Stimulated activated memory B cell treated with anti-CD40 and anti-IgM and Interleukin-4, amounts not matched to agents 10 μg/mL and 1 μg/mL and 100 μg/mL, for 72 hours (primary cell): ENCODE measurements around the gene PRDM11.

Source experiments
- ATAC-seq: fragments of 150-1000 bp; cut with Tn5 transposase; 2 replicates; pipeline ENCODE4 v1.10.0; 2021
- H3K27ac Mint-ChIP-seq: one replicate; pipeline ENCODE4 v1.8.0; 2022; ENCODE audit warnings: mild to moderate bottlenecking, mixed read lengths
- H3K27me3 Mint-ChIP-seq: one replicate; pipeline ENCODE4 v1.8.0; 2022; ENCODE audit warnings: mixed read lengths
- H3K36me3 Mint-ChIP-seq: one replicate; pipeline ENCODE4 v1.8.0; 2022; ENCODE audit warnings: mixed read lengths
- H3K4me1 Mint-ChIP-seq: one replicate; pipeline ENCODE4 v1.8.0; 2022; ENCODE audit warnings: mixed read lengths
- H3K4me3 Mint-ChIP-seq: one replicate; pipeline ENCODE4 v1.8.0; 2022; ENCODE audit warnings: mild to moderate bottlenecking, moderate library complexity, mixed read lengths
- H3K9me3 Mint-ChIP-seq: one replicate; pipeline ENCODE4 v1.8.0; 2022; ENCODE audit warnings: mixed read lengths

PRDM11 gene

DNA sequence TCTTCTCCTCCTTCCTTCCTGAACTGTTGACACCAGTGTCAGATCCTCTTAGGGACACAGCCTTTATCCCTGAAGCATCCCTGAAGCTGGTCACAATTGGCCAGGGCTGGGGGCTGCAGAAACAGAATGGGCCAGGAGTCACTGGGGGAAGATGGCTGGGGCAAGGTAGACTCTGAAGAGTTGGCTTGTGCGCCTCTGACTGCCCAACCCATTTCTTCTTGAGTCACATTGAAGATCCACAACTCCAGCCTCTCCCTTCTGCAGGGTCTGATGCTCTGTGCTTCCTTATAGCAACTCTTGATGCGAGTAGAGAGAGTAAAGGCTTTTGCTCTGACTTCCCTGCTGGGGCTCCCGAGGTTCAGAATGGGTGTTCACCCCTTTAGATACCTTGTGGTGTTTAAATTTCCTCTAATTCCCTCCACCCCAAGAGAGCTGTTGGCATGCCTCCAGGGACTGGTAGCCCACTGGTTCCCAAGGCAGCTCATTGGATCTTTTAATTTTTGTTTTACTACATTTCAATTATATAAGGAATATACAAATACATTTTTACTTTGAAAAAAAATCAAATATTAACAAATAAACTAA is 13.4 kb downstream of the PRDM11 start:
- no peak for ATAC-seq
- Mint-ChIP-seq H3K36me3 (peaks cover 15% of the 10 kb centered on the region), H3K27ac (no peak overlapping the region), H3K27me3 (no peaks in the 10 kb centered on the region), H3K4me1 (peaks cover 79% of the 10 kb centered on the region), H3K4me3 (no peak overlapping the region), H3K9me3 (no peaks in the 10 kb centered on the region)

DNA sequence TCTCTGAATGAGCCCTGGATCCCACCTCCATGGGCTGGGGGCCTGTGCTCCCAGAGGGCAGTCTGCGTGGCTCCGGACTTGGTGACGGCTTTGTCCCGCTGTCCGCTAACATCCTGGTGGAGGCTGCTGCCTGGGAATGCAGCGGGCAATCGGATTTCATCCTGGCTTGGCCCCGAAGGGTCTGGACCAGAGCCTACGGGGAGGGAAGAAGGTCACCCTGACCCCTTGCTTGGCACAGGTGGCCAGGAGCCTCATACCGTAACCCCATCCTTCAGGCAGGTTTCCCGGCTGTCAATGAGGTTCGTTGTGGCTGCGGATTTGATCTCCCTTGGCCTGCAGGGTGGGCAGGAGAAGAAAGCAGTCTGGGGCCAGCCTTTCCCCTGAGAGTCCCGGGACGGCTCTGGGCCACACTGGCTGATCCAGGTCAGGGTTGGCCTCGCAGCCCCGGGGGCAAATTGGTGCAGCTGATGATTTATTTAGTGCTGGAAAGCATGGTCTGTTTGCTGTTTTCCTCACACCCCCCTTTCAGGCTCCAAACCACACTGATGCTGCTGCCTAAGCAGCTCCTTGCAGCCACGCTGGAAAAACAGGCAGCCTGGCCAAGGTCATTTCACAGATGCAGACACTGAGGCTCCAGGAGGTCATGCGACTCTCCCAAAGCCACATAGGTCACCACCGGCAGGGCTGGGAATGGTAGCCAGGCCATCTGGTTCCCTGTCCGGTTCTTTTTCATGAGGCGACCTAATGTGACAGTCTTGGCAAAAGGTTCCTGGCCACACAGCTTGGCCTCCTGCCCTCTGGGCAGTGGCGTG is 15.0 kb downstream of the PRDM11 start:
- H3K4me3 Mint-ChIP-seq: no peak overlapping the region
- H3K9me3 Mint-ChIP-seq: no peaks in the 10 kb centered on the region
- peaks cover 83% of the 10 kb centered on the region for H3K4me1 Mint-ChIP-seq
- H3K36me3 Mint-ChIP-seq: peaks cover 21% of the 10 kb centered on the region
- no peak overlapping the region for H3K27ac Mint-ChIP-seq
- no peak for ATAC-seq
- no peaks in the 10 kb centered on the region for H3K27me3 Mint-ChIP-seq

DNA sequence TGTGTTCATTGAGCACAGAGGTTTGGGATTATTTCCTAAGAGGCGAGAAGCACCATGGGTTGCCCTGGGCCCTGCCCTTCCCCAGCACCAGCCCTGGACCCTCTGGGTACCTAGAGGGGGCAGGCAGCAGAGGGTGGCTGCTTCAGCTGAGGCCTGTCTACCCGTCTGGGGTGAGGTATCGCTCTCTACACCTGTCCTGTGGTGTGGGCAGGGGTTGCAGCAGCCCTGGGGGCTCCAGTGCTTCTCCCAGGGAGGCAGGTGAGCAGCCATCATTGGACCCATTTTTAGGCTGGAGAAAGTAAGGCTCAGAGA is 15.6 kb downstream of the PRDM11 start:
- no peak overlapping the region for H3K4me3 Mint-ChIP-seq
- H3K4me1 Mint-ChIP-seq: peaks cover 83% of the 10 kb centered on the region
- no peak for ATAC-seq
- no peak overlapping the region for H3K27ac Mint-ChIP-seq
- H3K27me3 Mint-ChIP-seq: no peaks in the 10 kb centered on the region
- no peaks in the 10 kb centered on the region for H3K9me3 Mint-ChIP-seq
- H3K36me3 Mint-ChIP-seq: peaks cover 15% of the 10 kb centered on the region

DNA sequence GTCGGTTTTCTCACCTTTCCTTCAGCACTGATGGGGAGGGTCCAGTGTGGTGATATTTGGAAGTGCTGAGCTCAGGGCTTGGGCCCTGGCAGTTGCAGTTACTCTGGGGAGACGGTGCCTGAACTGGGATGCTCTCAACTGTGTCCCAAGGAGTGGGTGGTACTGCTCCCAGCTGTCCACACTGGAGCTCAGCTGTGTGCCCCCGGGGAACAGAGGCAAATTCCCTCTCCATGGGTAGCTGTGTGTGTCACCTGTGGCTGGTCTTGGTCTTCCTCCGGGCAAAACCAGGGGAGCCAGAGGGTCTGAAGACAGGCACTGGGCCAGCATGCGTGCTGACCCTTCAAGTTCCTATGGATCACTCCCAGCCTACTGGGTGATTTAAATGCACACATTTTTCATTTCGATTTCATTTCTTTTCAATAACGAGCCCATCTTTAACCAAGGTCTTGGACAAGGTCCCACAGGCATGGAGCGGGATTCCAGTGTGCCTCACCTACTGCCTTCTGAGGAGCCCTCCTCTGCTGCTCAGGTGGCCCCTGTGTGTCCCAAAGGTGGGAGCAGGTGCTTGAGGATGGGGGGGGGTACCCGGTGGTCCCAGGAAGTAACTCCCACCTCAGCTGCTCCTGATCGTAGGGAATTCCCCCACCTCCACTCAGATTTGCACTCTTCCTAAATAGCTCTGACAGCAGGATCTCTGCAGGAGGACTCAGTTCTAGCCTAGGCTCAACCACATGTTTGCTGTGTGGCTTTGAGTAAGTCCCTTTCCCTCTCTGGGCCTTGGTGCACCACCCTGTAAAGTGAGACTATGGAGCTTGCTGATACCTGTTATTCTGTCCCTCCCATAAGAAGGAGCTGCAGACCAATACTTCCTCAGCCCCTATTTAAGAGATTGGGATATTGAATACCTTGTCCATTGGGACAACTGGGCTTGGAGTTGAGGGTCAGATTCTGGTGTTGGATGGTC is 16.8 kb downstream of the PRDM11 start:
- Mint-ChIP-seq H3K4me3 (no peak overlapping the region), H3K4me1 (peaks cover 77% of the 10 kb centered on the region), H3K27me3 (no peaks in the 10 kb centered on the region), H3K36me3 (peaks cover 15% of the 10 kb centered on the region), H3K27ac (no peak overlapping the region), H3K9me3 (no peaks in the 10 kb centered on the region)
- no peak for ATAC-seq

DNA sequence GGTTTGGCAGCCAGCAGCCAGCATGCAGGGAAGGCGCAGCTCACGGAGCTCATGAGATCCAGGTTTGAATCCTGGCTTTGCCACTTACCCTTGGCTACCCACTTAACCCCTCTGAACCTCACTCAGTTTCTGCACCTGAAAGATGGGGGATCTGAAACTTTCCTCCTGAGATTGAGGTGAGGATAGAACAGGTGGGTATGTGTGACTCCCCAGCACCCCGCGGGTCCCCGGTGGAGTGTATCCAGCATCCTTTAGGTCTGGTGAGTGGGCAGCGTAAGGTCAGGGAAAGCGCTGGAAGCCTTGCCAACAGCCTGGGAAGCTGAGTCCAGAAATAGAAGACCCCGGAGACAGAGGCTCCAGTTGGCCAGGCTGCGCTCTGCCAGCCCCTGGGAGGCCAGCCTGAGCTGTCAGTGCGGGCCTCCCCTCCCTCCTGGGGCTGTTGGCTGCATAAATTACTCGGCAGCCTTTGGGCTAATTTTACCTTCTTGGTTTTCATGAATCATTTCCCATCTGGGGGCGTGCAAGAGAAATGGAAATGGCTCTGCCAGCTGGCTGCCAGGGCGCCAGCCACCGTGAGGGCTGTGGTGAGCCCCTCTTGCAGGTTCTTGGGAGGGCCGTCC is 17.6 kb downstream of the PRDM11 start:
- no peaks in the 10 kb centered on the region for H3K27me3 Mint-ChIP-seq
- H3K4me3 Mint-ChIP-seq: no peak overlapping the region
- peaks cover 74% of the 10 kb centered on the region for H3K4me1 Mint-ChIP-seq
- H3K9me3 Mint-ChIP-seq: no peaks in the 10 kb centered on the region
- H3K36me3 Mint-ChIP-seq: peaks cover 12% of the 10 kb centered on the region
- ATAC-seq: peak; percentile 77
- no peak overlapping the region for H3K27ac Mint-ChIP-seq

DNA sequence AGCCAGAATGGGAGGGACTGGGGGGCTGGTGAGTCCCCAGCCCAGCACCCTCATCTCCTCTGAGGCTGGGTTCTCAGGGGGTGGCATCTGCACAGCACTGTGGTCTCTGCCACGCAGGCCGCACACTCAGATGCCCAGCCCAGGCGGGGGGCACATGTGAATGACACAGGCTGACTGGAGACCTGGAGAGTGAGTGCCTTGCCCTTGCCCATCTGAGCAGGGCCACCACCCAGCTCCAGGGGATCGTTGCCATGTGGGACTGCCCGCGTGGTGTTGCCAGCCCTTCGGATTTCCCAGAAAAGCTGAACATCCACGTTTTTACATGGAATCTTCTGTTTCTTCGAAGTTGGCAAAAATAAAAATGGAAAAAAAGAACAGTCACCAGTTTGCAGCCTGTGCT is 18.9 kb downstream of the PRDM11 start:
- Mint-ChIP-seq H3K27me3 (no peaks in the 10 kb centered on the region), H3K4me1 (peaks cover 73% of the 10 kb centered on the region)

DNA sequence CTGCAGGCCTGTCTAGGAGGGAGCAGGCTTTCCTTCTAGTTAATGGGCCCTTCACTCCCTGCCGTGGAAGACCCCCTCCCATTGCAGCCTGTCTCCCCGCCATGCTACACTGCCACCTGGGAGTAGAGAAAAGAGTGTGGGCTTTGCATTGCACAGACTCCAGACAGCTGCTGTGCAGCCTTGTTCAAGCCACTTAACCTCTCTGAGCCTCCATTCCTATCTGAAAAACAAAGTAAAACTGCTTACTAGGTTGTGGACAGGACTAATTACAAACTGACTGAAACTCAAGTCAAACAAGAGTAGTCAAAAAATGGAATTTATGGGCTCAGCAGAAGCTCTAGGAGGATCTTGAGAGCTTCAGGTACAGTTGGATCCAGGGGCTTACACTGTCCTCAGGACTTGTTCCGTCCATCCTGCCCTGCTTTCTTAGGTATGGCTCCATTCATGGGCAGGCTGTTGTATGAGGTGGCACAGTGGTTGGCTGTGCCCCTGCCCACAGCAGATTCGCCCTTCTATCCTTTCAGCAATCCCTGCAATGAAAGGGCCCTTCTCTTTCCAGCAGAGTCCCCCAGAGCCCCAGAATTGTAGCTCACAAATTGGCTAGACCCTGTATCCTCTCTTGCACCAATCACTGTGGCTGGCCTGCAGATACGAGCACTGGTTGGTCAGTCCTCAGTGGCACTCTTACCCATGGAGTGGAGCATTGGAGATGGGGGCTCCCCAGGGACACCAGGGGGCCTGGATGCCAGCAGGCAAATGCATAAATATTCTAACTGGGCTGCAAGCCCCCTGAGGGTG is 19.6 kb downstream of the PRDM11 start:
- Mint-ChIP-seq H3K9me3 (no peaks in the 10 kb centered on the region), H3K4me3 (no peak overlapping the region), H3K27ac (no peak overlapping the region), H3K4me1 (peaks cover 72% of the 10 kb centered on the region), H3K27me3 (no peaks in the 10 kb centered on the region), H3K36me3 (peaks cover 9% of the 10 kb centered on the region)
- ATAC-seq: no peak

More for the DNA sequence above, 18.9 kb downstream of the PRDM11 start:
- Mint-ChIP-seq H3K4me3 (no peak overlapping the region), H3K9me3 (no peaks in the 10 kb centered on the region), H3K36me3 (peaks cover 9% of the 10 kb centered on the region), H3K27ac (no peak overlapping the region)
- no peak for ATAC-seq

DNA sequence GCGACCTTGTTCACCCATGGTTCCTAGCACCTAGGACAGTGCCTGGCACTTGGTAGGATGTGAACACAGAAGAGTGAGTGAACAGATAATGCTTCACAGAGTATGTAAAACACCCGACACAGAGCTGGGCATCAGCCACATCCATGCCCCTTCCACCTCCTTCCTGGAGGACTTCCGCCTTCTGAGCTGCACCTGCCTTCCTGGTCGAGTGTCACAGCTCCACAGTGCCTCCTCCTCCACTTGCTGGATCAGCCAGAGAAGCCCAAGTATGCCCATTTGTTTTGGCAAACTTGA is 20.1 kb downstream of the PRDM11 start:
- Mint-ChIP-seq H3K4me3 (no peak overlapping the region), H3K9me3 (no peaks in the 10 kb centered on the region), H3K36me3 (peaks cover 9% of the 10 kb centered on the region), H3K4me1 (peaks cover 76% of the 10 kb centered on the region), H3K27ac (no peak overlapping the region), H3K27me3 (no peaks in the 10 kb centered on the region)
- no peak for ATAC-seq

DNA sequence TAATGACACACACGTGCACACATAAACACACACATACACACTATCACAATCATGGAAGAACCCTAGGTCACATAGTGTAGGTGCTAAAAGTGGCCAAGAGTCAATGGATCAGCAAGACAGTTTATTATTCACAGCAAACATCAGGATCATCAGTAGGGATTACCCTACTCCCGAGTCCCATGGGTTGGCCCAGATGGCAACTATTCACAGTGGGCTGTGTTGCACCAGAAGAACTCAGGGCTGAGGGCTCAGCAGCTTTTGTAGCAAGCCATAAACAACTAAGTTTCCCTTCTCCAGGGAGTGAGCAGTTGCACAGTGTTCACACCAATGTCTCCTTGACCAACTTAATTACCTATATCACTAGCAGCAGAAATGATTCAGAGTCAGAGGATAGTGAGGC is 20.8 kb downstream of the PRDM11 start:
- Mint-ChIP-seq H3K36me3 (peaks cover 9% of the 10 kb centered on the region), H3K9me3 (no peaks in the 10 kb centered on the region), H3K27ac (no peak overlapping the region), H3K27me3 (no peaks in the 10 kb centered on the region), H3K4me1 (peaks cover 75% of the 10 kb centered on the region), H3K4me3 (no peak overlapping the region)
- ATAC-seq: no peak

DNA sequence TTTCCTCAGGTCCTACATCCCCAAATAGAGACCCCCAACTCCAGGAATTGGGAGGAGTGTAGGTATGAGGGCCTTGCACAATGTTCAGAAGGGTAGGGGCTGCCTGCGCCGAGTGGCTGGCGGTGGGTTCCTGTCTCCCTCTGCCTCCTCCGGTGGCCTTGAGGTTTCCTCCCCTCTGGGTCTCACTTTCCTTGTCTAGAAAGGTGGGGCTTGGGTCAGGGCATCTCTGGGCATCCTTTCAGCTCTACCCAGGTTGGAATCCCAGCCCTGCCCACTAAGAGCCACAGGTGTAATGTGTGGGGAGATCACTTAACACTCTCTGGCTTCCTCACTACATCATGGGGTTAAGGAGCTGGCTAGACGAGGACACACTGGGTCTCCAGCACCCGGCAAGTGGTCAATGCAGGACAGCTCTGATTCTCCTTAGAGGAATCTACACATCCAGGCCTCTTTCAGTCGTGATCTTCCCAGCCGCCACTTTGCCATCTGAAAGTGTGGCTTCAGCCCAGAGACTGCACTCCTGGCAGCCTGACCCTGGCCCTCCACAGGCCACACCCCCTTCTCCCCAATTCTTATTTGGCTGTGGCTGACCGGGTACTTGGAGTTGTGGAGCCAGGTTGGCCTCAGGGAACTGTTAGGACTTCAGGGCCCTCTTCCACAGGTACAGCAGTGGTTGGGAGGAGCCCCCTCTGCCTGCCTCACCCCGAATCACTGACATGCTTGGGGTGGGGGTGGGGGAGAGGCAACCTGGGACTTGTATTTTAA is 22.1 kb downstream of the PRDM11 start:
- Mint-ChIP-seq H3K4me1 (peaks cover 62% of the 10 kb centered on the region), H3K9me3 (no peaks in the 10 kb centered on the region), H3K27me3 (no peaks in the 10 kb centered on the region), H3K36me3 (peaks cover 9% of the 10 kb centered on the region), H3K4me3 (no peak overlapping the region), H3K27ac (no peak overlapping the region)
- ATAC-seq: no peak

DNA sequence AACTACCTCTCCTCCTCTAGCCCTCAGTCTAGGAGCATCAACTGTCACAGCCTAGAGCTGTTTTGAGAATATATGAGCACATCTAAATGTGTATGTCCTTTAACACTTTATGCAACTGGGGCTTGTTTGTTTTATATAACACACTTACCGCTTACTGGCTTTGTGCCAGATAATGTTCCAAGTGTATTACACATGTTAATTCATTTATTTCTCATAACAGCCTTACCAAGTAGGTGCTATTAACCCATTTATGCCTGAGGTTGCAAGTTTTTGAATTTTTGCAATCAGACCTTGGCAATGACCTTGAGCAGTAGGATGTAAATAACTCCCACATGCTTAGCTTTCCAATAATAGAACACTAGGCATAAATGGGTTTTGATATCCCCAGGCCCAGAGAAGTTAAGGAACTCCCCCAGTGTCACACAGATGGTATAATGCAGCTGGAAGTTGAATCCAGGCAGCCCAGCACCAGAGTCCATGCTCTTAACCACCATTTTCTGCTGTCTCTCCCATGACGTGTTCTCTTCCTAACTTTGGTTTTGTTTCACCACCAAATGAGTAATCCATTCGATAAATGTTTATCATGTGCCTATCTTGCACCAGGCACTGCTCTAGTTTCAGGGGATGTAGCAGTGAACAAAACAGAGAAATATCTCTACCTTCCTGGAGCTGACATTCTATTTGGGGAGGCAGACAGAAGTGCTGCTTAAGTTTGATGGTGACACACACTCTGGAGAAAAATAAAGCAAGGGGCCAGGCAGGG is 23.1 kb downstream of the PRDM11 start:
- Mint-ChIP-seq H3K4me3 (no peak overlapping the region), H3K4me1 (peaks cover 53% of the 10 kb centered on the region)

DNA sequence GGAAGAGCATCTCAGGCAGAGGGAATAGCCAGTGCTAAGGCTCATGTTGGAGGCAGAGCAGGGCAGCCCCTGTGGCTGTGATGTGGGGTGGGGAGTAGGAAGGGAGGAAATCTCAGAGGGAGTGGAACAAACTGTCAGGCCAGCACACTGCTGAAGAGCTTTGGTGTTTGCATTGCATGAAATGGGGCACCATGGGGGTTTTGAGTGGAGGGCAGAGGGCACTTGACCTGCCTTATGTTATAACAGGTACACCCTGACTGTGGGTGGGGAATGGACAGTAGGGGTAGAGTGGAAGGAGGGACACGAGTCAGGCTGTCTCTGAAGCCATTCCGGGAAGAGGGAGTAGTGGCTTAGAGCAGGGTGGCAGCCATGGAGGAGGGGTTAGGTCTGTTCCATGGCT is 24.0 kb downstream of the PRDM11 start:
- Mint-ChIP-seq H3K27ac (no peak overlapping the region), H3K9me3 (no peaks in the 10 kb centered on the region), H3K4me3 (no peak overlapping the region), H3K4me1 (peaks cover 43% of the 10 kb centered on the region), H3K27me3 (no peaks in the 10 kb centered on the region), H3K36me3 (peaks cover 8% of the 10 kb centered on the region)
- ATAC-seq: no peak

More for the DNA sequence above, 23.1 kb downstream of the PRDM11 start:
- no peaks in the 10 kb centered on the region for H3K9me3 Mint-ChIP-seq
- no peaks in the 10 kb centered on the region for H3K27me3 Mint-ChIP-seq
- ATAC-seq: no peak
- H3K27ac Mint-ChIP-seq: no peak overlapping the region
- H3K36me3 Mint-ChIP-seq: peaks cover 9% of the 10 kb centered on the region

DNA sequence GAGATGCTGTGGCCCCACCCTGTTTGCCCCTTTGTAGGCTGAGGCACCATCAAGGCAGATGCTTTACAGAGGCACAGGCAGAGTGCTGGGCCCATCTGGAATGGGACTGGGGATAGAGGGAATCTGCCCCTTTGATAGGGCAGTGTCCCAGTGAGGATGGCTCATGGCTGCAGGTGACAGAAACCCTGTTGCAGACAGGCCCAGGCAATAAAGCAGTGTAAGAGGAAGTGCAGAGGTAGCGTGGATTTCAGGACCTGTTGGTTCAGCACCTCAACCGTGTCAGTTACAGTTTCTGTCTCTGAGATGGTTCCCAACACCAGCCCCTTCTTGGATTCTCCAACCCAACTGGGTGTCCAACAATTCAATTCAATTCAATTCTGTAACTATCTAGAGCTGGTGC is 25.1 kb downstream of the PRDM11 start:
- no peak overlapping the region for H3K4me3 Mint-ChIP-seq
- no peaks in the 10 kb centered on the region for H3K36me3 Mint-ChIP-seq
- ATAC-seq: no peak
- H3K27ac Mint-ChIP-seq: no peak overlapping the region
- H3K9me3 Mint-ChIP-seq: no peaks in the 10 kb centered on the region
- no peaks in the 10 kb centered on the region for H3K27me3 Mint-ChIP-seq
- H3K4me1 Mint-ChIP-seq: peaks cover 34% of the 10 kb centered on the region
